Retinal pigment epithelial cell (primary cell): ENCODE data around the gene MDFIC2.

Source experiments
- DNase-seq: peaks from one replicate; pipeline ENCODE4 v3.0.0-alpha.2; 2010; ENCODE audit warnings: low read depth
- H3K4me3 ChIP-seq: 2 replicates; pipeline ENCODE4 v1.5.1; 2011; ENCODE audit warnings: mild to moderate bottlenecking, low read length, control low read depth, moderate library complexity
- CTCF ChIP-seq: conservative IDR thresholded peaks from 2 replicates; pipeline ENCODE4 v1.5.1; 2011; ENCODE audit warnings: low read depth, low read length, control low read depth, inconsistent platforms

Gene MDFIC2

GRCh38 chr3:70150599-70150998, 161.8 kb downstream of the MDFIC2 start:
- H3K4me3 ChIP-seq = no peak overlapping the region
- no peak for DNase-seq
- TF ChIP-seq CTCF = no peak

- H3K4me3 ChIP-seq = no peak overlapping the region
- TF ChIP-seq CTCF = no peak
- DNase-seq = no peak
These were observed 162.6 kb downstream of the MDFIC2 start for GRCh38 chr3:70149714-70150400.
